ENCODE data around the gene CDT1. TPM values are rescaled to one million over a fixed set of nuclear protein-coding genes. Genes with fewer than 3 reads are reported as not detected.

CDT1 gene
- total RNA-seq, 1 experiment from 2014 or later = 43.0 TPM

DNA sequence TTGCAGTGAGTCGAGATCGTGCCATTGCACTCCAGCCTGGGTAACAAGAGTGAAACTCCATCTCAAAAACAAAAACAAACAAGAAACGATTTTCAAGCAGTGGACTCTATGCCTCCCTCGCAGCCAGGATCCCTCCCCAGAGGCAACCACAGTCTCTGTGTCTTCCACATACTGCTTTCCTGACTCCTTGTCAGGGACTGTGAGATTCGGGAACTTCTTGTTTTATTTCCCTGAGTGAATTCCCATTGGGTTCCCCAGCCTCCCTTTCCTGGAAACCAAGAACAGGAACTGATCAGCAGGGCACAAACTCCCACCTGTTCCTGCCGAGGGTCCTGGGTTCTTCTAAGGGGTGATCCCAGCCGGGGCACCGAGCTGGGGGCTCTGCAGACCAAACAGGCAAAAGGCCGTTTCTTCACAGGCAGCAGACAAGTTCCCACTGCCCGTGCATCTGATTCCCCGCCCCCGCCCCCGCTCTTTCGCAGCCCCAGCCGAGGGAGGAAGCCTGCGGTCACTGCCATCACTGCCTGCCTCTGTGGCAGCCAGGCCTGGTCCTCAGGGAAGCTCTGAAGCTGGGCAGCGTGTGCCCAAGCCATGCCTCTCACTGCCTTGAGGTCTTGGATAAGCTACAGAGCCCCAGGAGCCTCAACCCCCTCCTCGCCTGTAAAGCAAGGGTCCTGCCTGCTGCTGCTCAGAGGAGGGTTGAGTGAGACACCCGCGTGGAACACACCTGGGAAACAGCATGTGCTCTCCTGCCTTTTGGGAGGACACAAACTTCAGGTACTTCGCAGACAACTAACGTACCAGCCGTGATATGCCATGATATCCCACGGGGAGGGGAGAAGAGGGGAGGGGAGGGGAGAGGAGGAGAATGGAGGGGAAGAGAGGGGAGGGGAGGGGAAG lies 13.0 kb upstream of the CDT1 start:
- H4K20me1 ChIP-seq (ENCODE audit: low read length) = no peaks in the 10 kb centered on the region
- H3K27me3 ChIP-seq (ENCODE audit: low read length) = no peaks in the 10 kb centered on the region
- no peak overlapping the region for H3K27ac ChIP-seq (ENCODE audit: low read length)
- no peaks in the 10 kb centered on the region for H3K4me1 ChIP-seq (ENCODE audit: insufficient read depth, low read length)
- ChIA-PET CTCF (no interaction called here), POLR2A (ENCODE audit: unreplicated experiment) (interaction anchor here (0.6 kb wide), 1 partner anchor 20 kb away, joined by 3 read pairs; no protein-coding TSS in a partner anchor)
- no peaks in the 10 kb centered on the region for H3K79me2 ChIP-seq (ENCODE audit: low read length)
- no TSS peak for BruUV-seq (replicated peaks)
- H3K4me3 ChIP-seq (ENCODE audit: low read length) = no peak overlapping the region
- H3K9me2 ChIP-seq (replicated peaks; ENCODE audit: low read length) = no peaks in the 10 kb centered on the region
- TF ChIP-seq EZH2phosphoT487 (IDR thresholded peaks at IDR 0.05; ENCODE audit: borderline replicate concordance, low read length) (no peak), EZH2 (IDR thresholded peaks at IDR 0.05; ENCODE audit: low read length, unreplicated experiment) (no peak)
- TF ChIP-seq, protein P1, sequence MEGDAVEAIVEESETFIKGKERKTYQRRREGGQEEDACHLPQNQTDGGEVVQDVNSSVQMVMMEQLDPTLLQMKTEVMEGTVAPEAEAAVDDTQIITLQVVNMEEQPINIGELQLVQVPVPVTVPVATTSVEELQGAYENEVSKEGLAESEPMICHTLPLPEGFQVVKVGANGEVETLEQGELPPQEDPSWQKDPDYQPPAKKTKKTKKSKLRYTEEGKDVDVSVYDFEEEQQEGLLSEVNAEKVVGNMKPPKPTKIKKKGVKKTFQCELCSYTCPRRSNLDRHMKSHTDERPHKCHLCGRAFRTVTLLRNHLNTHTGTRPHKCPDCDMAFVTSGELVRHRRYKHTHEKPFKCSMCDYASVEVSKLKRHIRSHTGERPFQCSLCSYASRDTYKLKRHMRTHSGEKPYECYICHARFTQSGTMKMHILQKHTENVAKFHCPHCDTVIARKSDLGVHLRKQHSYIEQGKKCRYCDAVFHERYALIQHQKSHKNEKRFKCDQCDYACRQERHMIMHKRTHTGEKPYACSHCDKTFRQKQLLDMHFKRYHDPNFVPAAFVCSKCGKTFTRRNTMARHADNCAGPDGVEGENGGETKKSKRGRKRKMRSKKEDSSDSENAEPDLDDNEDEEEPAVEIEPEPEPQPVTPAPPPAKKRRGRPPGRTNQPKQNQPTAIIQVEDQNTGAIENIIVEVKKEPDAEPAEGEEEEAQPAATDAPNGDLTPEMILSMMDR (conservative IDR thresholded peaks at IDR 0.05; ENCODE audit: low read depth, low read length) = no peak
- no peaks in the 10 kb centered on the region for H3K36me3 ChIP-seq (ENCODE audit: low read depth, low read length)
- no peak overlapping the region for H2AFZ ChIP-seq (ENCODE audit: low read length)
- no peak for ATAC-seq
- no peak for DNase-seq
- no peak overlapping the region for H3K4me2 ChIP-seq (ENCODE audit: low read length)
- H3K9ac ChIP-seq (ENCODE audit: low read length) = no peak overlapping the region
- no peaks in the 10 kb centered on the region for H3K9me3 ChIP-seq (ENCODE audit: low read length)
- intact Hi-C loops (cut with micrococcal nuclease) = no loop called here
- no peaks in the 10 kb centered on the region for H3F3A ChIP-seq (ENCODE audit: low read length, unreplicated experiment)

DNA sequence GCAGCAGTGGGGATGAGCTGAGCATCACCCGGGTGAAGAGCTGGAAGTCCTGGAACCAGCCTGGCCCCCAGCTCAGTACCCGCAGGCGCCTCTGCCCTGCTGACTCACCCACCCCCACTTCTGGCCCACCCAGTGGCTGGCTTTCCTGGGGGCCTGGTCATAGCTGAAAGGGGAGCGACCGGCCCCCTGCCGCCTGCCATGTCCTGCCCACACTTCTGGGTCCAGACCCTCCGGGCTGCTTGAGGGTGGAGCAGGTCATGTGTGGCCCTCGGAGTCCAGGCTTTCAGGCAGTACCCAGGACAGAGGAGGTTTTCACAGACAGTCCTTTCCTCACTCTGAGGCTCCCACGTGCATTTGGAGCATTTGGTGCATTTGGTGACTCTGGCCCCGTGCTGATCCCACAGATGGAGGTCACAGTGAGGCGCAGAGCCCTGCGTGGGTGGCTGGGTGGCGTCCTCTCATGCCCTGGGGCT lies 11.5 kb upstream of the CDT1 start:
- DNase-seq (no peak), ATAC-seq (no peak)
- Histone ChIP-seq H3F3A (ENCODE audit: low read length, unreplicated experiment) (no peaks in the 10 kb centered on the region), H3K27ac (ENCODE audit: low read length) (no peak overlapping the region), H3K9me2 (replicated peaks; ENCODE audit: low read length) (no peaks in the 10 kb centered on the region), H3K9ac (ENCODE audit: low read length) (no peak overlapping the region), H3K79me2 (ENCODE audit: low read length) (no peaks in the 10 kb centered on the region), H3K4me1 (ENCODE audit: insufficient read depth, low read length) (no peaks in the 10 kb centered on the region), H3K4me3 (ENCODE audit: low read length) (no peak overlapping the region), H4K20me1 (ENCODE audit: low read length) (no peaks in the 10 kb centered on the region), H3K9me3 (ENCODE audit: low read length) (no peaks in the 10 kb centered on the region), H3K27me3 (ENCODE audit: low read length) (no peaks in the 10 kb centered on the region), H2AFZ (ENCODE audit: low read length) (no peak overlapping the region), H3K4me2 (ENCODE audit: low read length) (no peak overlapping the region), H3K36me3 (ENCODE audit: low read depth, low read length) (no peaks in the 10 kb centered on the region)
- TF ChIP-seq EZH2 (IDR thresholded peaks at IDR 0.05; ENCODE audit: low read length, unreplicated experiment) = no peak
- TF ChIP-seq, protein P1 (conservative IDR thresholded peaks at IDR 0.05; ENCODE audit: low read depth, low read length) = no peak
- no peak for TF ChIP-seq EZH2phosphoT487 (IDR thresholded peaks at IDR 0.05; ENCODE audit: borderline replicate concordance, low read length)
- BruUV-seq (replicated peaks) = no TSS peak
- intact Hi-C loops (cut with micrococcal nuclease) = no loop called here
- ChIA-PET CTCF (no interaction called here), POLR2A (ENCODE audit: unreplicated experiment) (interaction anchor here (0.6 kb wide), 1 partner anchor 20 kb away, joined by 3 read pairs; no protein-coding TSS in a partner anchor)

Data from PC-3 (cell line).